Stimulated activated memory B cell treated with anti-CD40 and anti-IgM and Interleukin-4, amounts not matched to agents 10 μg/mL and 1 μg/mL and 100 μg/mL, for 72 hours (primary cell): ENCODE results near the gene LRP8.
A peak's percentile ranks its signal among the peaks of the same experiment; 100 is the strongest.

Experiments used
- ATAC-seq: fragments of 150-1000 bp; cut with Tn5 transposase; 2 replicates; pipeline ENCODE4 v1.10.0; 2021
- H3K27ac Mint-ChIP-seq: one replicate; pipeline ENCODE4 v1.8.0; 2022; ENCODE audit warnings: mild to moderate bottlenecking, mixed read lengths
- H3K27me3 Mint-ChIP-seq: one replicate; pipeline ENCODE4 v1.8.0; 2022; ENCODE audit warnings: mixed read lengths
- H3K36me3 Mint-ChIP-seq: one replicate; pipeline ENCODE4 v1.8.0; 2022; ENCODE audit warnings: mixed read lengths
- H3K4me1 Mint-ChIP-seq: one replicate; pipeline ENCODE4 v1.8.0; 2022; ENCODE audit warnings: mixed read lengths
- H3K4me3 Mint-ChIP-seq: one replicate; pipeline ENCODE4 v1.8.0; 2022; ENCODE audit warnings: mild to moderate bottlenecking, moderate library complexity, mixed read lengths
- H3K9me3 Mint-ChIP-seq: one replicate; pipeline ENCODE4 v1.8.0; 2022; ENCODE audit warnings: mixed read lengths

Gene LRP8

DNA sequence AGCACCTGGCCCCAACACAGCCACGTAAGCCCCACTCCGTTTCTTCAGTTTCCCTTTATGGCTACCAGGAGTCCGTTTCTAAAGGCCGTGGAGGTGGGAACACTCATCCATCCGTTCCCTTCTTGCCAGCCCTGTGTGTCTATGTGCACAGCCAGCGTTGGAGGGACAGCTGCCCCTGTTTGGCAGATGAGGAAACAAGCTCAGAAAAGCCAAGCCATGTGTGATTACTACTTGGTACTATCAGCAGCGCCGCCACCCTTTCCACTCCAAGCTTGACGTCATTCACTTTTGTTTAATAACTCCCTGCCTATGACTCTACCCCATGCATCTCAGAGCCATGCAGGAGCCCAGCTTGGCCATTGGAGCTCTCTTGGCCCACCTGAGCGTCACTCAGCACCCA is 3.5 kb downstream of the LRP8 start:
- ATAC-seq, result no peak
- H3K4me1 Mint-ChIP-seq, result peaks cover 39% of the 10 kb centered on the region
- peaks cover 28% of the 10 kb centered on the region for H3K36me3 Mint-ChIP-seq
- H3K27ac Mint-ChIP-seq, result no peak overlapping the region
- no peaks in the 10 kb centered on the region for H3K9me3 Mint-ChIP-seq
- no peak overlapping the region for H3K4me3 Mint-ChIP-seq
- no peaks in the 10 kb centered on the region for H3K27me3 Mint-ChIP-seq

GRCh38 chr1:53323316-53323715 is 4.6 kb downstream of the LRP8 start:
- Mint-ChIP-seq H3K9me3 (no peaks in the 10 kb centered on the region), H3K27ac (peak overlapping the region; percentile 24), H3K36me3 (peaks cover 33% of the 10 kb centered on the region), H3K4me3 (no peak overlapping the region), H3K4me1 (peaks cover 41% of the 10 kb centered on the region), H3K27me3 (no peaks in the 10 kb centered on the region)
- ATAC-seq, result no peak

DNA sequence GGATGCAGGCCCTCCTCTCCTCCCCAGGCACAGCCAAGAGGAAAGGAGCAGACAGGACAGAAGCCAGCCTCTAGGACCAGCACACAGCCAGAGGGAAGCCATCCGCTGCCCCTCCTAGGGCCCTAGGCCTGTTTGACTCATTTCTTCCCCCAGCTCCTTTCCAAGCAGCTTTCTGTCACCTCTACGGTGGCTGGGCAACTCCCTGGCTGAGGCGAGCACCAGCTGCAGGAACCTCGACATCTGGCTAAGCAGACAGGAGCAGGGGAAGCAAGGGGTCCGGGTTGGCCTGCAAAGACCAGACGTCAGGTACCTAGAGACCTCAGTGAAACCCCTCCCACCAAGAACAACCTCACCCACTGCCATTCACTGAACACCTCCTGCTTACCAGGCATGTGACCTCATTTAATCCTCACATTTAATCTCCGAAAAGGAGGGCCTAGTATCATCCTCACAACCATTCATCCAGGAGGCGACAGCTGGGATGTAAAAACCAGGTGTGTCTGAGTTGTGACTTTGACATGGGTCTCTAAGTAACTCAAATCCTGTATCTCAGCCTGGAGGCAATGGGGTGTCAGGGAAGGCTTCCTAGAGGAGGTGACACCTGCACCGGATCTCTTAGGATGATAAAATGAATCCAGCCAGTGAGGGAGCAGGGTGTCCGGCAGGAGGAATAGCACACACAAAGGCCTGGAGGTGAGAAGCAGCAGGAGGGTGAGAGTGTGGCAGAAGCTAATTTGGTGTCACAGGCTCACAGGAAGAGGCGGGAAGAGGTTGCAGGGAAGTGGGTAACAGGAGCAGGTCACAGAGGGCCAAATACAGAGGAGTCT is 5.9 kb downstream of the LRP8 start:
- no peak for ATAC-seq
- H3K36me3 Mint-ChIP-seq, result peaks cover 41% of the 10 kb centered on the region
- H3K9me3 Mint-ChIP-seq, result no peaks in the 10 kb centered on the region
- no peaks in the 10 kb centered on the region for H3K27me3 Mint-ChIP-seq
- peaks cover 44% of the 10 kb centered on the region for H3K4me1 Mint-ChIP-seq
- H3K4me3 Mint-ChIP-seq, result no peak overlapping the region
- H3K27ac Mint-ChIP-seq, result no peak overlapping the region

DNA sequence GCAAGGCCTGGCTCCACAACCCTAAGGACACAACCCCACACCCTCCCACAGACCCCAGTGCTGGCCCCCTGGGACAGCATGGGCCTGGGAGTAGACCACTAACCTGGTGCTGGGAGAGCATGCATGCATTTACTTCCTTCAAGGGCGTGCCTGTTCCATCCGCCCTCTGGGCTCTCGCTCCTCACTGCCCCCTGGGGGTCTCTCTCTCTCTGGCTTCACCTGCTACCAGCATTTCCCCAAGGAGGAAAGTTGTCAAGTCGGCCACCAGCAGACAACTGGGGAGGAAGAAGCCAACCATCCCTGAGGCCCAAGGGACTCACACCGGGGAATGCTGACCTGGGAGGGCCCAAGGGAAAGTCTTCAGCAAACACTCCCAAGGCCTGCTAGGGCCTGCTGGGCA is 6.5 kb downstream of the LRP8 start:
- Mint-ChIP-seq H3K4me3 (no peak overlapping the region), H3K4me1 (peaks cover 50% of the 10 kb centered on the region), H3K36me3 (peaks cover 41% of the 10 kb centered on the region), H3K27ac (no peak overlapping the region), H3K27me3 (no peaks in the 10 kb centered on the region), H3K9me3 (no peaks in the 10 kb centered on the region)
- no peak for ATAC-seq

GRCh38 chr1:53320646-53321045 is 7.2 kb downstream of the LRP8 start:
- Mint-ChIP-seq H3K9me3 (no peaks in the 10 kb centered on the region), H3K27me3 (no peaks in the 10 kb centered on the region), H3K36me3 (peaks cover 46% of the 10 kb centered on the region), H3K4me3 (no peak overlapping the region), H3K4me1 (peaks cover 50% of the 10 kb centered on the region), H3K27ac (no peak overlapping the region)
- ATAC-seq, result no peak

DNA sequence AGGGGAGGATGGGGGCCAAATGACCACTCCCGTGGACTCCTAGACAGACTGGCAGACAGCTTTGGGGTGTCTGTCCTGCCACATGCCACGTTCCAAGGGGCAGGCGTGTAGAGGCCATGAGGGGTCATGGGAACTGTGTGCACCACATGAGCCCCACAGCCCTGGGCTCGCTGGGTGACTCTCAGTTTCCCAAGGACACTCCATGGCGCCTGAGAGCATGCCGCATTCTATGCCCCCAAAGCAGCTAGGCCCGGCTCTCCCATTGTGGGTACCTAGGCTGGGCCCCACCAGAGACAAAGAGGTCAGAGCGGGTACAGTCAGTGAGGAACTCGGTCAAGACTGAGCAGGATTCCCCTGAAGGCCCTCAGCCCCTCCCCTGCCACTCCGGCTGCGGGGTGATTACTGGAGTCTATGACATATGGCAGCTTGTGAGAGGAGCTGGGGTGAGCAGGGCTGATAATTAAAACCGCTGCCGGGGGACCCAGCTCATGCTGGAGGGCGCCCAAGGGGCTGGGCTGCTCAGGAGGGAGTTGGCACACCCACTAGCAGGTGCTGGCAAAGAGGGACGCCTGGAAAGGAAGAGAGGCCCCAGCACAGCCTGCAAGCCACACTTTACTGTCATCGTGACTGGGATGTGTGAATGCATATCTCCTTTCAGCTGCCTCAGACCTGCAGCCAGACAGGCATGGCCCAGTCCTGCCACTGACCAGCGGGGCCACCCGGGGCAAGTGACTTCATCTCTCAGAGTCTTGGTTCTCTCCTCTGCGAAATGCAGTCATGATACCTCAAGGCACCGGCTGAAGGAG is 8.4 kb downstream of the LRP8 start:
- no peak overlapping the region for H3K4me3 Mint-ChIP-seq
- H3K9me3 Mint-ChIP-seq, result no peaks in the 10 kb centered on the region
- H3K27me3 Mint-ChIP-seq, result no peaks in the 10 kb centered on the region
- peaks cover 45% of the 10 kb centered on the region for H3K36me3 Mint-ChIP-seq
- H3K4me1 Mint-ChIP-seq, result peaks cover 49% of the 10 kb centered on the region
- no peak for ATAC-seq
- no peak overlapping the region for H3K27ac Mint-ChIP-seq

DNA sequence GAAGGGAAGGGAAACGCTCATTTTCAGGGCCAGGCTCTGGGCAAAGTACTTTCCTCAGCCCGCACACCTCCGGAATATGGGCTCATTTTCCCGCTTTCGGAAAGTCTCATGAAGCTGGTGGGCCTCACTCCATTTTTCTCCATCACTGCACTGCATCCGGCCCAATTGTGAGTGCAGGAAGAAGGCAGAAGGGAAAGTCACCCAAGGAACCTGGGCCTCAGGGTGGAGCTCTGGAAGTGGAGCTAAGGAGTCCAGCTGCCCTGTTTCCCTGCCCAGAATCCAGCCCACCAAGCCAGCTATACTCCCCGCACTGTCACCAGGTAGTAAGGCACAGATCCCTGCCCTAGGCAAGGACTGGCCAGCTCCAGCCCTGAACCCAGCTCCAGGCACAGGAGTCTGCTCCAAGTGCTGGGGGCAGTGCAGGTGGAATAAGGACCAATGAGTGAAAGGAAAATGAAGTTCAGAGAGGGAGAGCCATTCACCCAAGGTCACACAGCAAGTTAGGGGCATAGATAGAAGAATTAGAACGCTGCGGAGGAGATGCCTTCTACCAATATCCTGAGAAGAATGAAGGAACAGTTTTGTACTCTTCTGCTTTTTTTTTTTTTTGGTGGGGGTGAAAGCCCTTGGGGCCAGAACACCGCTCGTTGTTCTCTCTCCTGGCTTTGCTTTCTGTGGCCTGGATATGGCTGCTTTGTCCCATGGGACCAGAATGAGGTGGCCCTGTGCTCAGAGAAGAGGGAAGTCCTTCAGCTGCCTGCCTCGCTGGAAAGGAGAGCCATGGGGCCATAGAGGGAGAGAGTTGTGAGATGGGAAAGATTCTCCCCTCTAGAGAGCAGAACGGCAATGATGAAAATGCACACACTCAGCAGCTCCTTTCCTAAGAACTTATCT is 10.0 kb downstream of the LRP8 start:
- Mint-ChIP-seq H3K27me3 (no peaks in the 10 kb centered on the region), H3K4me1 (peaks cover 64% of the 10 kb centered on the region), H3K9me3 (no peaks in the 10 kb centered on the region), H3K27ac (peak overlapping the region; percentile 58), H3K36me3 (peaks cover 51% of the 10 kb centered on the region), H3K4me3 (peak overlapping the region; percentile 1)
- peak; percentile 58 for ATAC-seq

DNA sequence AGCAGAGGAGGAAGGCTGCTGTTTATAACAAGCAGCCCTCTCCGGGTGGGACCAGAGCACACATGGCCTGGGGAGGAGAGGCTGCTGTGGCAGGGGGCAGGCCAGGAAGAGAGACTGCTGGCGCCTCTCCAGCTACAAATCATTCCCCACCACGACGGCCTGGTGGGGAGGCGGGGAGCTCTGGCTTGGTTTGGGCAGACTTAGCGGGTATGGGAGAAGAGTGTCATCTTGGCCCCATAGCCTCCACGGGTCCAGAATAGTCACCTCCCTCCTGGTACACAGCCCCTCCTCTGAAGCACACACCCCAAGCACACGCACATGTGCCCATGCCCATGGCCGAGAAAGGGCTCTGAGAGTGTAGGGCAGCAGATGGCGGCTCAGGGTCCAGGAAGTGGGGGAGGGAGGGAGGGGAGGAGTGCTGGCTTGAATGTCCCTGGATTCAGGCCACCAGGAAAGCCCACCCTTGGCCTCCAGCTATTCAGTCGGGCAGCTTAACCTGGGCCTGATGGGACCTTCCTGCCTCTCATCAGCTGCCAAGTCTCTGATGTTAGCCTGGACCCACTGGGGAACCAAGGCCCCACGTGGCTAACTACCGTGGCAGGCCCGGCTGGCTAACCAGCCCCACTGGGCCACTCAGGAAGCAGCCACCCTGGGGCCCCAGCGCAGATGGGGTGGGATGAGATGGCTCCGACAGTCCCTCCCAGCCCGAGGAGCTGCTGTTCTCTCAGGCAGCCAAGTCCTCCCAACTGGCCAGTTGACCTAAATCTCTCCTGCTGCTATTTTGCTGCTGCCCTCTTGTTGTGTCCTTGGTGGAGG is 10.9 kb downstream of the LRP8 start:
- peaks cover 62% of the 10 kb centered on the region for H3K4me1 Mint-ChIP-seq
- H3K27ac Mint-ChIP-seq, result peak overlapping the region; percentile 36
- no peak overlapping the region for H3K4me3 Mint-ChIP-seq
- no peak for ATAC-seq
- no peaks in the 10 kb centered on the region for H3K27me3 Mint-ChIP-seq
- H3K9me3 Mint-ChIP-seq, result no peaks in the 10 kb centered on the region
- peaks cover 54% of the 10 kb centered on the region for H3K36me3 Mint-ChIP-seq

DNA sequence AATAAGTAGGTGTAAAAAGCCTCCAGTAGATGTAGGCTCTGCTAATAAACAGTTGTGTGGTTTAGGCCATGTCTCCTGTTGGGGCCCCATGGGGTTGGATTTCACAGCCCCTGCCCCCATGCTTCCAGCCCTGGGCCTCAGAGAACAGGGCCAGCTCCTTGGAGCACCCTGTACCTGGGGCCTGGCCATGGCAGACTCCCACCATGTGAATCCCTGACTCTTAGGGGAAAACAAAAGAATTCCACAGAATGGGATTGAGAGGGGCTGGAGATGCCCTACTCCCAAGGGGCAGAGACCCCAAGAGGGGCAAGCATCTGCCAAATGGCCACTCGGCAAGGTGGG is 11.5 kb downstream of the LRP8 start:
- Mint-ChIP-seq H3K27me3 (no peaks in the 10 kb centered on the region), H3K9me3 (no peaks in the 10 kb centered on the region), H3K4me3 (no peak overlapping the region), H3K4me1 (peaks cover 63% of the 10 kb centered on the region), H3K27ac (peak overlapping the region; percentile 36), H3K36me3 (peaks cover 56% of the 10 kb centered on the region)
- ATAC-seq, result no peak

DNA sequence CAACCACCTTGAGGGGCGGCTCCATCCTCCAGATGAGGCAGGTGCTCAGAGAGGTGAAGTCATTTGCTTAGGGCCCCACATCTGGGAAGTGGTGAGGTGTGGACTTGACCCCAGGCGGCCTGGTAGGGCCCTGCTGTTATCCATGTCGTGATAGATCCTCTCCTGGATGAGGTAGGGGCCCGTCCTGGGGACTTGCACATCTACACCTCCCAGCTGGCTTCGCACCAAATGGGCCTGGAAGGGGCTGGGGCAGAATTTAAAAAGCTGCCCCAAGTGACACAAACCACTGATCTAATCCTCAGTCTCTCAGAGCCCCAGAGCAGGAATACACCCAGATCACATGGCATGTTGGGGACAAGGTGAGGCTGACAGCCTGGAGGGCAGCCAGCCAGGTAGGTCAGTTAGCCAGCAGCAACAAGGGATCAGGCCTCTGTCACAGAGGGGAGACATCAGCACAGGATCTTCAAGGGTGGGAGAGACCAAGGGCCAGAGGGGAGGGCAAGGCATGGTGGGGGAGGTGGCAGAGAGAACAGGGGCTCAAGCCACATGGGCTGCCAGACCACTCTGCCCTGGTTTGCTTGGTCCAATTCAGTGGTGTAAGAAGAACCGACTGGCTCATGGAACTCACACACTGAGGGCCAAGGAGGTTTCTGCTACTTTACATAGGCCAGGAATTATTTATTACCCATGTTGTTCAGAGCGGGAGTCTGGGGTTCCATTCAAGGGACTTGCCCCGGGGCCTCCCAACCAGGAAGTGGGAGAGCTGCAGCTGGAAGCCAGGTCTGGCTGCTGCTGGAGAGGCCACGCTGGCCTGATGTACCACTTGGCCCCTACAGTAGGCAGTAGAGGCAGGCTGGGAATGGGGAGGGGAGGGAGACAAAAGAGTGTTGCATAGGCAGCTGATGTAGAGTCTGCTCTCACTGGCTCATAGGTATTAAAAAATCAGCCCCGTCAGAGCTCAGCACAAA is 12.1 kb downstream of the LRP8 start:
- Mint-ChIP-seq H3K36me3 (peaks cover 55% of the 10 kb centered on the region), H3K4me3 (no peak overlapping the region), H3K4me1 (peaks cover 64% of the 10 kb centered on the region), H3K27ac (peak overlapping the region; percentile 36), H3K27me3 (no peaks in the 10 kb centered on the region), H3K9me3 (no peaks in the 10 kb centered on the region)
- no peak for ATAC-seq

- Mint-ChIP-seq H3K4me3 (no peak overlapping the region), H3K9me3 (no peaks in the 10 kb centered on the region), H3K27ac (peak overlapping the region; percentile 36), H3K4me1 (peaks cover 69% of the 10 kb centered on the region), H3K36me3 (peaks cover 61% of the 10 kb centered on the region), H3K27me3 (no peaks in the 10 kb centered on the region)
- ATAC-seq, result no peak
Measured at GRCh38 chr1:53315046-53315445, 12.8 kb downstream of the LRP8 start.

DNA sequence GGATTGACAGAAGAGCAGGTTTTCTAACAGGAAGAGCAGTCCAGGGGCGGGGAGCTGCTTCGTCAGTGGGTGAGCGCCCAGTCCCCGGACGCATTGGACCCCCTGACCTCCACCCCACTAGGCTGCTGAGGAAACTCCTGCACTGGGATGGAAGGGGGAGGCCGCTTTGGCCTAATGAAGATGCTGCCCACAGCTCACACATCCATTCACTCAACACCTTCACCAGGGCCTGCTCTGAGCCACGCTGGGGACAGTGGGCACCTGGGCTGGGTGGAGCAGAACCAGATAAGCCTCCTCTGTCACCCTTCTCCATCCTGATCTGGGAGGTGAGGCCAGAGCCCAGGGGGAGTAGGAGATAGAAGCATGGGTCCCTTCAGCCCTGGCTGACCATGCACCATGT is 13.3 kb downstream of the LRP8 start:
- Mint-ChIP-seq H3K27me3 (no peaks in the 10 kb centered on the region), H3K9me3 (no peaks in the 10 kb centered on the region), H3K4me3 (no peak overlapping the region), H3K27ac (peak overlapping the region; percentile 36), H3K4me1 (peaks cover 73% of the 10 kb centered on the region), H3K36me3 (peaks cover 61% of the 10 kb centered on the region)
- ATAC-seq, result no peak

DNA sequence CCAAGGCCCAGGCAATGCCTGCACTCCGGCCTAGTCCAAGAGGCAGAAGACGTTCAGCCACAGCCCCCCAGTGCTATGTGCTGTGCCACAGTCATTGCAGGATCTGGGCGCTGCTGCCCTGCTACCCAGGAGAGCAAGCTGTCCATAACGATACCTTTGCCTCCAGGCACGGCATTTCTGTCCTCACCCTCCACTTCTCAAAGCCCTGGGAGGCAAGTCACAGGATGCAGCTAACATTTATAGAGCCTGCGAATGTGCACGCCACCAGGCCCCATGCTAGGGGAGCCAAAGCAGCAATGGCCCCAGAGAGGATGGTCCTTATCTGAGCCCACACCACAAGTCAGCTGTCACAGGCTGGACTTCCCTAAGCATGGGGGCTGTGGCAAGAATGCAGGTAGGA is 13.8 kb downstream of the LRP8 start:
- no peak for ATAC-seq
- Mint-ChIP-seq H3K4me1 (peaks cover 73% of the 10 kb centered on the region), H3K27me3 (no peaks in the 10 kb centered on the region), H3K4me3 (no peak overlapping the region), H3K36me3 (peaks cover 56% of the 10 kb centered on the region), H3K9me3 (no peaks in the 10 kb centered on the region), H3K27ac (no peak overlapping the region)

- H3K27me3 Mint-ChIP-seq, result no peaks in the 10 kb centered on the region
- H3K4me1 Mint-ChIP-seq, result peaks cover 77% of the 10 kb centered on the region
- H3K9me3 Mint-ChIP-seq, result no peaks in the 10 kb centered on the region
- H3K4me3 Mint-ChIP-seq, result no peak overlapping the region
- H3K27ac Mint-ChIP-seq, result no peak overlapping the region
- peaks cover 55% of the 10 kb centered on the region for H3K36me3 Mint-ChIP-seq
- ATAC-seq, result no peak
Measured at GRCh38 chr1:53313556-53313955, 14.3 kb downstream of the LRP8 start.
